HepG2 (cell line): ENCODE data around the gene TBXAS1. TPM values are rescaled to one million over a fixed set of nuclear protein-coding genes. Genes with fewer than 3 reads are reported as not detected.

ENCODE experiments used
- ATAC-seq: fragments of 200-7000 bp; cut with Tn5 transposase; 3 replicates; pipeline ENCODE4 v1.9.1; 2020; ENCODE audit warnings: mild to moderate bottlenecking, moderate library complexity
- BruUV-seq: library from RNA; stranded (reverse); fragments of 400-500 nt; replicated peaks from 2 replicates; lab custom pipeline; 2021; lab: Mats Ljungman, UMichigan
- CTCF ChIA-PET: fragments of 300-600 bp; formaldehyde crosslinking; extraction: SDS; loops from one replicate; lab custom pipeline; 2021; ENCODE audit warnings: low total read pairs, inconsistent platforms, low intra/inter-chr PET ratio; lab: Yijun Ruan, JAX
- POLR2A ChIA-PET: fragments of 350-600 bp; sonication (Branson Sonifier 250); formaldehyde crosslinking; loops from one replicate; lab custom pipeline; 2020; ENCODE audit warnings: antibody characterized with exemption, inconsistent platforms; lab: Yijun Ruan, JAX
- DNase-seq: peaks from one replicate; pipeline ENCODE4 v3.0.0-alpha.2; 2015; ENCODE audit warnings: low spot score
- FAIRE-seq: peaks from 3 replicates; lab custom pipeline; 2011; peaks lifted over from hg19 to GRCh38; lab: Jason Lieb, UNC
- H2AFZ ChIP-seq: one replicate; pipeline ENCODE4 v1.6.1; 2011; ENCODE audit warnings: low read length, inconsistent platforms
- H3K27ac ChIP-seq: fragments of 300-600 bp; 3 replicates; pipeline ENCODE4 v1.8.0; 2011; ENCODE audit warnings: mixed run types, mild to moderate bottlenecking, mixed read lengths, low read length, inconsistent platforms; ENCODE audit not compliant: insufficient read depth; ENCODE audit errors: extremely low read length
- H3K27me3 ChIP-seq, 2 experiments: fragments of 200-600 bp in 1 of 2; 2 replicates in 1 of 2; 3 replicates in 1 of 2; pipeline versions ENCODE4 v1.6.0 to v1.8.0; 2011; ENCODE audit warnings: low read length in 2 of 2, mild to moderate bottlenecking in 2 of 2, moderate library complexity in 2 of 2, inconsistent platforms in 1 of 2; ENCODE audit not compliant: insufficient read depth in 2 of 2, control insufficient read depth in 1 of 2
- H3K36me3 ChIP-seq, 2 experiments: fragments of 200-600 bp in 1 of 2; replicated peaks in 1 of 2; 2 replicates in 1 of 2; 3 replicates in 1 of 2; pipeline versions ENCODE4 v1.5.1 to v1.8.0; 2011; ENCODE audit warnings: low read length in 2 of 2, inconsistent platforms in 1 of 2; ENCODE audit not compliant: insufficient read depth in 2 of 2, control insufficient read depth in 1 of 2
- H3K4me1 ChIP-seq: 2 replicates; pipeline ENCODE4 v1.5.1; 2012; ENCODE audit warnings: low read length, inconsistent platforms; ENCODE audit not compliant: insufficient read depth
- H3K4me2 ChIP-seq: 2 replicates; pipeline ENCODE4 v1.6.0; 2011; ENCODE audit warnings: low read depth, low read length, inconsistent platforms
- H3K4me3 ChIP-seq, 3 experiments: fragments of 200-600 bp in 1 of 3; sonication (generic), shearing (Covaris generic) in 1 of 3; replicated peaks in 1 of 3; 2 replicates each; pipeline ENCODE4 v1.5.1; 2011 to 2016; ENCODE audit warnings: low read length in 3 of 3, inconsistent platforms in 2 of 3, low read depth in 2 of 3, mild to moderate bottlenecking in 2 of 3, control low read depth in 1 of 3, mixed read lengths in 1 of 3; ENCODE audit not compliant: insufficient read depth in 1 of 3
- H3K79me2 ChIP-seq: one replicate; pipeline ENCODE4 v1.6.1; 2011; ENCODE audit warnings: low read length, inconsistent platforms; ENCODE audit not compliant: insufficient read depth
- H3K9ac ChIP-seq: 2 replicates; pipeline ENCODE4 v1.6.0; 2011; ENCODE audit warnings: mild to moderate bottlenecking, low read depth, low read length, inconsistent platforms; ENCODE audit not compliant: insufficient read depth
- H3K9me3 ChIP-seq: 2 replicates; pipeline ENCODE4 v1.5.1; 2012; ENCODE audit warnings: mild to moderate bottlenecking, low read length
- H4K20me1 ChIP-seq: 2 replicates; pipeline ENCODE4 v1.6.0; 2011; ENCODE audit warnings: inconsistent platforms, mild to moderate bottlenecking, low read length, moderate library complexity; ENCODE audit not compliant: insufficient read depth
- ARHGAP35 ChIP-seq: sonication (generic); formaldehyde crosslinking; IDR thresholded peaks from 2 replicates; pipeline ENCODE4 v1.9.0; 2022; ENCODE audit warnings: mild to moderate bottlenecking, inconsistent platforms, moderate library complexity, missing genetic modification reagents, borderline replicate concordance
- CEBPB ChIP-seq: IDR thresholded peaks from 2 replicates; pipeline ENCODE4 v1.6.1; 2011; ENCODE audit warnings: low read depth, low read length, improper control_type of control experiment, borderline replicate concordance
- KLF15 ChIP-seq: sonication (generic); formaldehyde crosslinking; IDR thresholded peaks from 2 replicates; pipeline ENCODE4 v1.8.1; 2023; ENCODE audit warnings: borderline replicate concordance, mild to moderate bottlenecking, inconsistent platforms, missing genetic modification reagents, mixed read lengths
- KMT2B ChIP-seq: IDR thresholded peaks from 2 replicates; pipeline ENCODE4 v1.6.1; 2016; ENCODE audit warnings: missing genetic modification reagents, missing compliant biosample characterization
- RARG ChIP-seq: sonication (generic); formaldehyde crosslinking; IDR thresholded peaks from 2 replicates; pipeline ENCODE4 v1.4.0; 2020; ENCODE audit warnings: low read depth, mild to moderate bottlenecking, missing genetic modification reagents
- ZFAT ChIP-seq: sonication (generic); formaldehyde crosslinking; conservative IDR thresholded peaks from 2 replicates; pipeline ENCODE4 v1.8.1; 2023; ENCODE audit warnings: missing genetic modification reagents, inconsistent platforms
- ZFY ChIP-seq: sonication (generic); formaldehyde crosslinking; IDR thresholded peaks from 2 replicates; pipeline ENCODE4 v1.4.0; 2020; ENCODE audit warnings: missing genetic modification reagents
- ZMYM3 ChIP-seq: sonication (generic); formaldehyde crosslinking; IDR thresholded peaks from 2 replicates; pipeline ENCODE4 v1.5.1; 2020; ENCODE audit warnings: mild to moderate bottlenecking, missing genetic modification reagents
- ZNF549 ChIP-seq: sonication (generic); formaldehyde crosslinking; IDR thresholded peaks from 2 replicates; pipeline ENCODE4 v1.5.0; 2020; ENCODE audit warnings: missing genetic modification reagents
- ZNF7 ChIP-seq: IDR thresholded peaks from 2 replicates; pipeline ENCODE4 v1.6.1; 2016; ENCODE audit warnings: missing biosample characterization, missing genetic modification reagents
- WGBS: methylation state at CpG from one replicate; pipeline ENCODE4 v1.1.6; 2017; ENCODE audit warnings: low lambda C conversion rate; 5-methylcytosine and 5-hydroxymethylcytosine counted together
- in situ Hi-C: cut with HindIII; loops from 2 replicates; pipeline ENCODE4 v1.10.0; 2017; ENCODE audit warnings: low pct_unique_long_range_greater_than_20kb; ENCODE audit not compliant: extremely low pct_ligation_motif_present
- intact Hi-C: fragments of 100-400 bp; cut with micrococcal nuclease; formaldehyde crosslinking; loops from one replicate; pipeline ENCODE4 v1.10.0; 2022; ENCODE audit not compliant: unreplicated experiment
- polyA plus RNA-seq, 8 experiments: library from polyadenylated mRNA; depleted of rRNA in 3 of 8; stranded (reverse) in 7 of 8; unstranded in 1 of 8; fragments of >200 nt; fragmentation: Illumina TruSeq in 4 of 8; extraction: Trizol in 4 of 8; gene quantifications; 2 replicates each; pipeline versions ENCODE4 v1.2.1 to v1.2.3, GENCODE V29; 2011 to 2016; ENCODE audit warnings: low read depth in 4 of 8, missing spikeins in 1 of 8, mixed read lengths in 1 of 8; ENCODE audit not compliant: insufficient read depth in 1 of 8
- total RNA-seq, 5 experiments: library from RNA; depleted of rRNA; stranded (reverse); fragments of >200 nt; fragmentation: Illumina TruSeq; extraction: Trizol; gene quantifications; 2 replicates each; pipeline ENCODE4 v1.2.3, GENCODE V29; 2016; ENCODE audit warnings: low read depth in 1 of 5
- TF ChIP-seq, protein P1 (sequence below): sonication (generic); formaldehyde crosslinking; IDR thresholded peaks from 2 replicates; pipeline ENCODE4 v1.4.0; 2020; ENCODE audit warnings: low read depth, mild to moderate bottlenecking, missing genetic modification reagents
- TF ChIP-seq, protein P2 (sequence below): sonication (generic); formaldehyde crosslinking; IDR thresholded peaks from 2 replicates; pipeline ENCODE4 v1.8.0; 2022; ENCODE audit warnings: low read depth, missing genetic modification reagents
- TF ChIP-seq, protein P3 (sequence below): IDR thresholded peaks from 2 replicates; pipeline ENCODE4 v1.6.1; 2016; ENCODE audit warnings: mild to moderate bottlenecking, missing biosample characterization, missing genetic modification reagents
- TF ChIP-seq, protein P4 (sequence below): sonication (generic); formaldehyde crosslinking; IDR thresholded peaks from 2 replicates; pipeline ENCODE4 v1.5.0; 2020; ENCODE audit warnings: missing genetic modification reagents
- TF ChIP-seq, protein P5 (sequence below): sonication (generic); formaldehyde crosslinking; IDR thresholded peaks from 2 replicates; pipeline ENCODE4 v1.8.0; 2022; ENCODE audit warnings: missing genetic modification reagents, mild to moderate bottlenecking, inconsistent platforms, borderline replicate concordance

TBXAS1 gene
- total and polyA plus RNA-seq, 2 of the 13 experiments (the other 11 are each of a cell fraction or from before 2014, with no cell fraction given) = 4.0 to 4.9 TPM

DNA sequence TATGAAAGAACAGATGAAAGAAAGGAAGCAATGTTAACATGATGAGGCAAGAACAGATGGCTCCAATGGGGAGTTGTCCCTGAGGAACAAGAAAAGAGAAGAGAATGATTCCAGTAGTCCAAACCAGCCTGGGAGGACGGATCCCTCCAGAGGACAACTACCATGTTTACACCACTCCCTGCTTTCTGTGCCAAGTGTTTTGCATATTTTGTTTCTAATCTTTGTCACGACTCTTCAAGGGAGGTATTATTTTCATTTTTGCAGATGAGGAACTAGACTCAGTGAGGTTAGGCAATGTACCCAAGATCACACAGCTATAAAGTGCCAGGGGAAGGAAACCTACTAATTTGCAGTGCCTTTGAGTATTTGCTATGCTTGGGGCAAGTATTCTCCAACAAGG is 117.5 kb downstream of the TBXAS1 start:
- POLR2A ChIA-PET = no interaction called here
- DNase-seq = no peak
- H3K79me2 ChIP-seq = no peaks in the 10 kb centered on the region
- TF ChIP-seq, protein P1, sequence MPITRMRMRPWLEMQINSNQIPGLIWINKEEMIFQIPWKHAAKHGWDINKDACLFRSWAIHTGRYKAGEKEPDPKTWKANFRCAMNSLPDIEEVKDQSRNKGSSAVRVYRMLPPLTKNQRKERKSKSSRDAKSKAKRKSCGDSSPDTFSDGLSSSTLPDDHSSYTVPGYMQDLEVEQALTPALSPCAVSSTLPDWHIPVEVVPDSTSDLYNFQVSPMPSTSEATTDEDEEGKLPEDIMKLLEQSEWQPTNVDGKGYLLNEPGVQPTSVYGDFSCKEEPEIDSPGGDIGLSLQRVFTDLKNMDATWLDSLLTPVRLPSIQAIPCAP (CRISPR knock-in tag) = no peak
- TF ChIP-seq ZFAT (CRISPR knock-in tag) = no peak
- no peak for TF ChIP-seq ZNF7 (CRISPR knock-in tag)
- no peak for TF ChIP-seq RARG (CRISPR knock-in tag)
- TF ChIP-seq, protein P2, sequence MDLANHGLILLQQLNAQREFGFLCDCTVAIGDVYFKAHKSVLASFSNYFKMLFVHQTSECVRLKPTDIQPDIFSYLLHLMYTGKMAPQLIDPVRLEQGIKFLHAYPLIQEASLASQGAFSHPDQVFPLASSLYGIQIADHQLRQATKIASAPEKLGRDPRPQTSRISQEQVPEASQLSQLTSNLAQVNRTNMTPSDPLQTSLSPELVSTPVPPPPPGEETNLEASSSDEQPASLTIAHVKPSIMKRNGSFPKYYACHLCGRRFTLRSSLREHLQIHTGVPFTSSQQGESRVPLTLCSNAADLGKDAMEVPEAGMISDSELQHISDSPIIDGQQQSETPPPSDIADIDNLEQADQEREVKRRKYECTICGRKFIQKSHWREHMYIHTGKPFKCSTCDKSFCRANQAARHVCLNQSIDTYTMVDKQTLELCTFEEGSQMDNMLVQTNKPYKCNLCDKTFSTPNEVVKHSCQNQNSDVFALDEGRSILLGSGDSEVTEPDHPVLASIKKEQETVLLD = no peak
- TF ChIP-seq, protein P3, sequence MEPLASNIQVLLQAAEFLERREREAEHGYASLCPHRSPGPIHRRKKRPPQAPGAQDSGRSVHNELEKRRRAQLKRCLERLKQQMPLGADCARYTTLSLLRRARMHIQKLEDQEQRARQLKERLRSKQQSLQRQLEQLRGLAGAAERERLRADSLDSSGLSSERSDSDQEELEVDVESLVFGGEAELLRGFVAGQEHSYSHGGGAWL (CRISPR knock-in tag) = no peak
- TF ChIP-seq ARHGAP35 (CRISPR knock-in tag) = no peak
- no peak for TF ChIP-seq ZMYM3 (CRISPR knock-in tag)
- TF ChIP-seq KMT2B (CRISPR knock-in tag) = no peak
- no peak for TF ChIP-seq KLF15 (CRISPR knock-in tag)
- TF ChIP-seq CEBPB = no peak
- no peak for TF ChIP-seq ZNF549 (CRISPR knock-in tag)
- TF ChIP-seq, protein P4, sequence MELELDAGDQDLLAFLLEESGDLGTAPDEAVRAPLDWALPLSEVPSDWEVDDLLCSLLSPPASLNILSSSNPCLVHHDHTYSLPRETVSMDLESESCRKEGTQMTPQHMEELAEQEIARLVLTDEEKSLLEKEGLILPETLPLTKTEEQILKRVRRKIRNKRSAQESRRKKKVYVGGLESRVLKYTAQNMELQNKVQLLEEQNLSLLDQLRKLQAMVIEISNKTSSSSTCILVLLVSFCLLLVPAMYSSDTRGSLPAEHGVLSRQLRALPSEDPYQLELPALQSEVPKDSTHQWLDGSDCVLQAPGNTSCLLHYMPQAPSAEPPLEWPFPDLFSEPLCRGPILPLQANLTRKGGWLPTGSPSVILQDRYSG (CRISPR knock-in tag) = no peak
- TF ChIP-seq, protein P5, sequence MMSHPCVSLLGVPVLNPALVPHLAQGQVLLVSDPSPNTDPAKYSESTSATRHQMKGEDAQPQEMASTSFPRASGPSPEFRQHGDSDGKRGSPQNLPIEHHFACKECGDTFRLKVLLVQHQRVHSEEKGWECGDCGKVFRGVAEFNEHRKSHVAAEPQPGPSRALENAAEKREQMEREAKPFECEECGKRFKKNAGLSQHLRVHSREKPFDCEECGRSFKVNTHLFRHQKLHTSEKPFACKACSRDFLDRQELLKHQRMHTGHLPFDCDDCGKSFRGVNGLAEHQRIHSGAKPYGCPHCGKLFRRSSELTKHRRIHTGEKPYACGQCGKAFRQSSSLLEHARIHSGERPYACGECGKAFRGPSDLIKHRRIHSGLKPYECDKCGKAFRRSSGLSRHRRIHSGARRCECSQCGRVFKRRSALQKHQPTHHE (CRISPR knock-in tag) = no peak
- no peak for TF ChIP-seq ZFY (CRISPR knock-in tag)
- no peak for ATAC-seq
- H3K4me3 ChIP-seq = no peak overlapping the region
- CTCF ChIA-PET = no interaction called here
- peaks cover 23% of the 10 kb centered on the region for H3K4me1 ChIP-seq
- H3K4me2 ChIP-seq = no peak overlapping the region
- 32% methylated on average over 2 of the region's 2 CpGs for WGBS
- BruUV-seq = no TSS peak
- no peaks in the 10 kb centered on the region for H3K9me3 ChIP-seq
- H3K36me3 ChIP-seq = no peaks in the 10 kb centered on the region
- peaks cover 1 to 3% of the 10 kb centered on the region in 2 experiments; a peak in 2 of 5 replicates for H3K27me3 ChIP-seq
- H2AFZ ChIP-seq = no peak overlapping the region
- no peak overlapping the region for H3K27ac ChIP-seq
- H4K20me1 ChIP-seq = no peaks in the 10 kb centered on the region
- in situ Hi-C loops (no loop called here), intact Hi-C loops (no loop called here)
- no peak for FAIRE-seq
- no peak overlapping the region for H3K9ac ChIP-seq
